ENCODE results near the gene CRTC1.

GRCh38 chr19:18760440-18761383 lies 77.2 kb downstream of the CRTC1 start:
- TF ChIP-seq CTCF (IDR thresholded peaks at IDR 0.05; ENCODE audit: insufficient read depth, low read length, poor library complexity, severe bottlenecking) (no peak), EZH2phosphoT487 (conservative IDR thresholded peaks at IDR 0.05; ENCODE audit: low read length) (no peak)

All from SU-DHL-6 (cell line).